ENCODE results near the gene GLDN. TPM values are rescaled to one million over a fixed set of nuclear protein-coding genes. Genes with fewer than 3 reads are reported as not detected.

The GLDN gene
- total RNA-seq, 2 experiments from 2014 or later, result not detected

Small RNA genes lying within 50 kb of the gene (microRNA-seq; reads per million reads assigned to microRNA genes)
- not detected for gene MIR7973-1
- not detected for gene MIR7973-2

Other genes starting within 250 kb of the GLDN start
- gene TNFAIP8L3, start 246.7 kb upstream of the GLDN start, total RNA-seq, result 1 to 10 TPM in 1 of 2 experiments, not detected in 1; 4.1 TPM
- 1 to 10 TPM in 1 of 2 experiments, not detected in 1; 1.0 TPM for gene CYP19A1, start 3.1 kb upstream of the GLDN start, total RNA-seq